Thymus (tissue), 11 donors: ENCODE data around the gene IFITM10. TPM values are rescaled to one million over a fixed set of nuclear protein-coding genes. Genes with fewer than 3 reads are reported as not detected.

Source experiments
- DNase-seq, 9 donors: peaks; one replicate each; pipeline ENCODE4 v3.0.0-alpha.2; 2013; ENCODE audit warnings: low spot score in 9 of 9, low read depth in 6 of 9, missing footprints in 1 of 9
- H3K27ac ChIP-seq, 2 donors: one replicate each; pipeline ENCODE4 v1.5.1; 2013; ENCODE audit warnings: control low read depth in 1 of 2, low read depth in 1 of 2, low read length in 1 of 2, mild to moderate bottlenecking in 1 of 2, moderate library complexity in 1 of 2
- H3K27me3 ChIP-seq, 2 donors: one replicate each; pipeline ENCODE4 v1.5.1; 2013; ENCODE audit warnings: low read length in 1 of 2; ENCODE audit not compliant: control insufficient read depth in 2 of 2, insufficient read depth in 1 of 2
- H3K36me3 ChIP-seq, 2 donors: one replicate each; pipeline ENCODE4 v1.5.1; 2013; ENCODE audit warnings: low read length in 1 of 2, mild to moderate bottlenecking in 1 of 2, moderate library complexity in 1 of 2; ENCODE audit not compliant: control insufficient read depth in 2 of 2, insufficient read depth in 2 of 2
- H3K4me1 ChIP-seq, 2 donors: one replicate each; pipeline ENCODE4 v1.5.1; 2013; ENCODE audit warnings: low read length in 2 of 2; ENCODE audit not compliant: control insufficient read depth in 2 of 2, insufficient read depth in 2 of 2
- H3K4me3 ChIP-seq, 2 donors: one replicate each; pipeline ENCODE4 v1.5.1; 2013; ENCODE audit warnings: low read length in 2 of 2, control low read depth in 1 of 2, mild to moderate bottlenecking in 1 of 2
- H3K9me3 ChIP-seq, 2 donors: one replicate each; pipeline ENCODE4 v1.5.1; 2013; ENCODE audit warnings: low read length in 1 of 2, mild to moderate bottlenecking in 1 of 2; ENCODE audit not compliant: control insufficient read depth in 2 of 2, insufficient read depth in 1 of 2
- WGBS: extraction: QIAGEN DNeasy Blood & Tissue Kit; methylation state at CpG from one replicate; pipeline ENCODE4 v1.1.7; 2013; 5-methylcytosine and 5-hydroxymethylcytosine counted together
- polyA plus RNA-seq: library from polyadenylated mRNA; stranded (reverse); fragments of 200-250 nt; gene quantifications from one replicate; pipeline ENCODE4 v1.2.3, GENCODE V29; 2013
- total RNA-seq: library from RNA; stranded (reverse); fragments of 120-200 nt; gene quantifications from one replicate; pipeline ENCODE4 v1.2.4, GENCODE V29; 2013
- donor health status: healthy.

Gene IFITM10
- total and polyA plus RNA-seq, 2 donors = 0.14 to 0.80 TPM

DNA sequence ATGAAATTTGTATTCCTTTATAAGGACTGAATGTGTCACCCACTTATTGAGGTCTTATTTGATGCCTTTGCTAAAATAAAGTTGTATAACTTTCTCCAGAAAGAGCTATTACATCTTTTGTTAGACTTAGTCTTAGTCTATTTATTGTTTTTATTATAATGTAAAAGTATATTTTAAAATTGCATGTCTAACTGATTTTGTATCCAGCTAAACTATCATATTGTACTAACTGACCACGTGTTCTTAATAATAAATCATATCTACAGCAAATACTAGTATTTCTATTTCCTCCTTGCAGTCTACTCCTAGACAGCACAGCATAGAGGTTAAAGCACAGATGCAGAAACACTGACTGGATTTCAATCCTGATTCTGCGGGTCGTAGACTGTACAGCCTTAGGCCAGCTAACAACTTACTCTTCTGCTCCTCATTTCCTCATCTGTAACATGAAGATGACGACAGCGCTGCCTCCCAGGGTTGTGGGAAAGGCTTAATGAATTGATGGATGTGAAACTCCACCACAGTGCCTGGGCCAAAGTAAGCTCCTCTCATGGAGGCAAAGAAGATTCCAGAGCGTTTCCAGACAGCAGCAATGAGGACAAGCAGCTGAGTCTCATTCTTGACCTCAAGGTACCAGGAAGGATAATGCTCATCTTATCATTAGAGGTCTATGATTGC is 13.2 kb downstream of the IFITM10 start:
- H3K27me3 ChIP-seq = peaks cover 0 to 26% of the 10 kb centered on the region in 2 donors
- H3K4me3 ChIP-seq = no peak overlapping the region
- DNase-seq = no peak
- H3K36me3 ChIP-seq = no peaks in the 10 kb centered on the region
- H3K4me1 ChIP-seq = peaks cover 5 to 19% of the 10 kb centered on the region in 2 donors
- WGBS = 92% methylated on average over 6 of the region's 6 CpGs
- H3K27ac ChIP-seq = no peak overlapping the region
- peaks cover 3 to 9% of the 10 kb centered on the region in 2 donors for H3K9me3 ChIP-seq

DNA sequence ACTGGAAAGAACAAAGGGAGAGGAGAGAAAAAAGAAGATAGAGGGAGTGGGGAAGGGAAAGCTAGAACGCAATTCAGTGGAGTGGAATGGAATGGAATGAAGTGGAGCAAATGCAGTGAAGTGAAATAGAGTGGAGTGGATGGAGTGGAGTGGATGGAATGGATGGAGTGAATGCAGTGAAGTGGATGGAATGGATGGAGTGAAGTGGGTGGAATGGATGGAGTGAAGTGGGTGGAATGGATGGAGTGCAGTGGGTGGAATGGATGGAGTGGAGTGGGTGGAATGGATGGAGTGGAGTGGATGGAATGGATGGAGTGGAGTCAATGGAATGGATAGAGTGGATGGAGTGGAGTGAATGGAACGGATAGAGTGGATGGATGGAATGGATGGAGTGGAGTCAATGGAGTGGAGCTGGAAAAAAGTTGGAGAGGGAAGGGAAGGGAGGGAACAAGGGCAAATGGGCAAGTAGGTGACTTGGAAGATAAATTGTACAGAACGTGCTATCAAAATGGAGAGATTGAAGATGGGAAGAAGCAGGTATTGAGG is 13.9 kb downstream of the IFITM10 start:
- Histone ChIP-seq H3K27ac (no peak overlapping the region), H3K4me1 (peaks cover 5 to 21% of the 10 kb centered on the region in 2 donors), H3K27me3 (peaks cover 0 to 27% of the 10 kb centered on the region in 2 donors), H3K4me3 (no peak overlapping the region), H3K36me3 (no peaks in the 10 kb centered on the region), H3K9me3 (peaks cover 3 to 9% of the 10 kb centered on the region in 2 donors)
- no peak for DNase-seq
- WGBS = 87% methylated on average over 3 of the region's 3 CpGs

GRCh38 chr11:1735271-1735670 is 15.1 kb downstream of the IFITM10 start:
- Histone ChIP-seq H3K4me3 (no peak overlapping the region), H3K4me1 (peaks cover 5 to 25% of the 10 kb centered on the region in 2 donors), H3K9me3 (peaks cover 3 to 9% of the 10 kb centered on the region in 2 donors), H3K27me3 (peaks cover 0 to 24% of the 10 kb centered on the region in 2 donors), H3K36me3 (no peaks in the 10 kb centered on the region), H3K27ac (no peak overlapping the region)
- no peak for DNase-seq
- 94% methylated on average over 16 of the region's 16 CpGs for WGBS

DNA sequence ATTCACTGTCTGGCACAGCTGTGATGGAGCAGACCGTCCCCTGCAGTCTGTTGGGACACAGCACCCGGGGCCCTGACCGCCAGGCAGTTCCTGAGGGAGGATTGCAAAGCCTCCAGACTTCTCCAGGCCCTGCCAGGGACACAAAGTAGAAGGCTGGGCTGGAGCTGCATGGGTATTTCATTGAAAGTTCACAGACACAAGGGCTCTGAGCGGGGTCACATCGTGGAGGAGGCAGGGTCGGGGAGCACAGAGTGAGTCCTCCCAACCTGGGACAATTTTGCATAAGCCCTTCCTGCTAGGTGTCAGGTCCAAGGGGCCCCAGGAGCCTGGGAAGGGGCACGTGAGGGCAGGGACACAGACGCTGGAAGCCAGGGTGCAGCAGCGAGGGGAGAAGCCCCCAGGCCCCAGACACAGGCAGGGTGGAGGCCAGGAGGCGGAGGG is 15.7 kb downstream of the IFITM10 start:
- Histone ChIP-seq H3K9me3 (peaks cover 3 to 9% of the 10 kb centered on the region in 2 donors), H3K27ac (no peak overlapping the region), H3K4me3 (no peak overlapping the region), H3K27me3 (peaks cover 0 to 24% of the 10 kb centered on the region in 2 donors), H3K4me1 (peaks cover 6 to 32% of the 10 kb centered on the region in 2 donors), H3K36me3 (no peaks in the 10 kb centered on the region)
- WGBS = 60% methylated on average over 10 of the region's 10 CpGs
- no peak for DNase-seq

- Histone ChIP-seq H3K27ac (no peak overlapping the region), H3K4me1 (peaks cover 10 to 38% of the 10 kb centered on the region in 2 donors), H3K4me3 (no peak overlapping the region), H3K36me3 (no peaks in the 10 kb centered on the region), H3K27me3 (peaks cover 0 to 24% of the 10 kb centered on the region in 2 donors), H3K9me3 (peaks cover 3 to 9% of the 10 kb centered on the region in 2 donors)
- no peak for DNase-seq
- 66% methylated on average over 28 of the region's 28 CpGs for WGBS
Measured at GRCh38 chr11:1733716-1734640, 16.4 kb downstream of the IFITM10 start.

DNA sequence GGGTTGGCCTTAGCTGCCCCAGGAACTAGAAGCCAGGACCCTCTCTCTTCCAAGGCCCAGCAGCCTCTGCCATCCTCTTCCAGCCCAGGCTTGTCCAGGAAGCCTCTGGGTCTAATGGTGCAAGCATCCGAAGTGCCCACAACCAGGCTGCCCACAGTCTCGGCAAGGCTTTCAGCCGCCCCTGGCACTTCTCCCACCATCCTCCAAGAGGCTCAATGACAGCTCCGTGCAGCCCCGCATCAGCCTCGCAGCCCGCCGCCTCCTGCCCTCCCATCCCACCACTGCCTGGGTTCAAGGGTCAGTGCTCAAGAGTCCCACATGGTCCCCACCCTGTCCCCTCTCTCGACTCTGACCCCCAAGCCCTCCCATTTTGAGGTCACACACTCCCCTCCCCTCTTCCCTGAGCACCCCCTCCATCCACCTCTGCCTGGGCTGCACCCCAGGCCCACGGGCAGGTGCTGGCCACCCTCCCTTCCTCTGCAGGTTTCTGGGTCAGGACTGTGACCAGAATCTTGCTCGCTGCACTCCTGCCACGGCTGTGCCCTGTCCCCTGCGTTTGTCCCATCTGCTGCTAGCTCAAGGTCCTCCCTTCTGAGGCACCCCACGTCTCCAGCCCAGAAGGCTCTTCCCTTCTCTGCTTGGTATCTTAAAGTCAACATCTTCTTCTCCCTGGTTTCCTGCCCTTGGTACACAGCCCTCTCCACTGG is 17.2 kb downstream of the IFITM10 start:
- Histone ChIP-seq H3K27ac (no peak overlapping the region), H3K9me3 (peaks cover 3 to 9% of the 10 kb centered on the region in 2 donors), H3K27me3 (peaks cover 0 to 24% of the 10 kb centered on the region in 2 donors), H3K4me1 (peaks cover 13 to 45% of the 10 kb centered on the region in 2 donors), H3K36me3 (no peaks in the 10 kb centered on the region), H3K4me3 (no peak overlapping the region)
- 83% methylated on average over 14 of the region's 14 CpGs for whole genome bisulfite sequencing
- DNase-seq = no peak

DNA sequence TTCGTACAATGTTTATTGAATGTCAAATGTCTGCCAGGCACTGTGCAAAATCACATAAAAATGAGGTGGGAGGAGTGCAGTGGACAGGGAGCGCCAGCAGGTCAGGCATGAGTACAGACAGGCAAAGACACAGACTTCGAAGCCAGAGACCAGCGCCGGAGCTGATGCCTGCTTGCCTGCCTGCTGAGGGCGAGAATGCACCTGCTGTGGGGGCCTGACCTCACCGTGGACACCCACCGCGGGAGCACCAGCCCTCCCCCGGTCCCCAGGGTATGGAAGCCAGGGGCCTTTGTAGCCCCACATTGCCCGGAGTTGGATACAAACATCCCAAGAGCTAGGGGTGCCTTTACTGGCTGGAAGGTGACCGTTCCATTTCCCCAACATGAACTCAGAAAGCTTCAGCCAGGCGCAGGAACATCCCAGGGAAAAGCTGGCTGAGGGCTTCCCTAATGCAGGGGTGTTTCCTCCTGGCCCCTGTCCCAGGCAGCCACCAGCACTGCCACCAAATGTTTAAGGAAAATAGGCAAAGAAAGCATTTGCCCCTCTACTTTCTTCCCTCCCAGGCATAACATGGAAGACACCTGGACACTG is 17.9 kb downstream of the IFITM10 start:
- Histone ChIP-seq H3K9me3 (peaks cover 3% of the 10 kb centered on the region in 2 donors), H3K27ac (no peak overlapping the region), H3K4me3 (no peak overlapping the region), H3K36me3 (no peaks in the 10 kb centered on the region), H3K4me1 (peaks cover 16 to 49% of the 10 kb centered on the region in 2 donors), H3K27me3 (peaks cover 0 to 24% of the 10 kb centered on the region in 2 donors)
- DNase-seq = no peak
- WGBS = 69% methylated on average over 13 of the region's 13 CpGs

GRCh38 chr11:1731451-1732059 is 18.8 kb downstream of the IFITM10 start:
- no peak for DNase-seq
- Histone ChIP-seq H3K9me3 (peaks cover 0 to 5% of the 10 kb centered on the region in 2 donors), H3K4me3 (no peak overlapping the region), H3K27ac (no peak overlapping the region), H3K4me1 (peaks cover 16 to 51% of the 10 kb centered on the region in 2 donors), H3K27me3 (peaks cover 0 to 24% of the 10 kb centered on the region in 2 donors), H3K36me3 (no peaks in the 10 kb centered on the region)
- WGBS = 97% methylated on average over 5 of the region's 5 CpGs
